GM12891 (cell line): Measurements from ENCODE around the gene AKIRIN2.

Experiments used
- PAX5 ChIP-seq: IDR thresholded peaks from 2 replicates; pipeline ENCODE4 v1.6.1; 2011; ENCODE audit warnings: low read length, moderate library complexity, mild to moderate bottlenecking; ENCODE audit not compliant: insufficient read depth, severe bottlenecking
- POLR2A ChIP-seq: IDR thresholded peaks from 2 replicates; pipeline ENCODE4 v1.6.1; 2011; ENCODE audit warnings: low read depth, low read length, control low read depth
- POLR2AphosphoS5 ChIP-seq: IDR thresholded peaks from 2 replicates; pipeline ENCODE4 v1.6.1; 2011; ENCODE audit warnings: low read depth, low read length, control low read depth
- POU2F2 ChIP-seq: IDR thresholded peaks from 2 replicates; pipeline ENCODE4 v1.6.1; 2011; ENCODE audit warnings: low read depth, mild to moderate bottlenecking, control low read depth, low read length, moderate library complexity
- SPI1 ChIP-seq: IDR thresholded peaks from 2 replicates; pipeline ENCODE4 v1.6.1; 2011; ENCODE audit warnings: low read depth, low read length, control low read depth
- TAF1 ChIP-seq: IDR thresholded peaks from 2 replicates; pipeline ENCODE4 v1.6.1; 2011; ENCODE audit warnings: low read depth, low read length, control low read depth

GRCh38 chr6:87667032-87667431 is 35.0 kb downstream of the AKIRIN2 start:
- no peak for TF ChIP-seq TAF1
- TF ChIP-seq POLR2A = no peak
- no peak for TF ChIP-seq PAX5
- TF ChIP-seq POLR2AphosphoS5 = no peak
- no peak for TF ChIP-seq SPI1
- TF ChIP-seq POU2F2 = no peak
